ENCODE results near the gene CAMKV.

DNA sequence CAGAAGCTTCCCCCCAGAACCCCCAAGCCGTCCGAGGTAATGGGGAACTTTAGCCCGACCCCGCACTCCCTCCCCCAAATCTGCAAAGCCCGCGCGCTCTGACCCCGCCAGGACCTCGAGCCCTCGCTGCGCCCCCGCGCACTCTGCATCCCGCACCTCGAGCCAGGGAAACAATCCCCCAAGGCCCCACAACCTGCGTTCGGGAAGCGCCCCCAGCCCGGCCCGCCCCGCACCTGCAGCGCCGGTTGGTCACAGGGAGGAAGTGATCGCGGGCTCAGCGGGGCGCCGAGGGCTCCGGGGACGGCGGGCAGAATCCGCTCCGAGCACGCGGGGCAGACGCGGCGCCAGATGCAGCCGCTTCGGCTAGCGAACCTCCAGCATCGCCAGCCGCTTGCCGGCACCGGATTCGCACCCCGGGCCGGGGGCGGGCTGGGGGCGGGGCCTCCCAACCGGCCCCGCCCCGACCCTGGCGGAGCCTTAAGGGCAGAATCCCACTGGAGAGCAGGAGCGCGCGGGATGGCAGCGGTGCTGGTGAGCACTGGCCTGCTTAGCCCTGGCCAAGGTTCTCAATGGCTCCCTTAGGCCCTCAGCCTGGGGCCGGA lies at the start of gene CAMKV:
- TF ChIP-seq, protein P1, sequence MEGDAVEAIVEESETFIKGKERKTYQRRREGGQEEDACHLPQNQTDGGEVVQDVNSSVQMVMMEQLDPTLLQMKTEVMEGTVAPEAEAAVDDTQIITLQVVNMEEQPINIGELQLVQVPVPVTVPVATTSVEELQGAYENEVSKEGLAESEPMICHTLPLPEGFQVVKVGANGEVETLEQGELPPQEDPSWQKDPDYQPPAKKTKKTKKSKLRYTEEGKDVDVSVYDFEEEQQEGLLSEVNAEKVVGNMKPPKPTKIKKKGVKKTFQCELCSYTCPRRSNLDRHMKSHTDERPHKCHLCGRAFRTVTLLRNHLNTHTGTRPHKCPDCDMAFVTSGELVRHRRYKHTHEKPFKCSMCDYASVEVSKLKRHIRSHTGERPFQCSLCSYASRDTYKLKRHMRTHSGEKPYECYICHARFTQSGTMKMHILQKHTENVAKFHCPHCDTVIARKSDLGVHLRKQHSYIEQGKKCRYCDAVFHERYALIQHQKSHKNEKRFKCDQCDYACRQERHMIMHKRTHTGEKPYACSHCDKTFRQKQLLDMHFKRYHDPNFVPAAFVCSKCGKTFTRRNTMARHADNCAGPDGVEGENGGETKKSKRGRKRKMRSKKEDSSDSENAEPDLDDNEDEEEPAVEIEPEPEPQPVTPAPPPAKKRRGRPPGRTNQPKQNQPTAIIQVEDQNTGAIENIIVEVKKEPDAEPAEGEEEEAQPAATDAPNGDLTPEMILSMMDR (IDR thresholded peaks at IDR 0.05; ENCODE audit: low read length), result no peak
- TF ChIP-seq EZH2 (IDR thresholded peaks at IDR 0.05; ENCODE audit: borderline replicate concordance, low read length), result no peak

Data from OCI-LY1 (cell line).